Activated T-helper 2 cell treated with anti-CD3 and anti-CD28 coated beads, Interferon-gamma antibody, Interleukin-2, Interleukin-4, amounts not matched to agents 10 μg/mL and 5 μg/mL and 100 μg/mL, durations not matched to agents 14 hours and 24 hours and 36 hours (primary cell): ENCODE data around the gene TCF12. TPM values are rescaled to one million over a fixed set of nuclear protein-coding genes. Genes with fewer than 3 reads are reported as not detected.

ENCODE experiments used
- DNase-seq: peaks from one replicate; pipeline ENCODE4 v3.0.0; 2021; ENCODE audit warnings: low spot score
- H3K27ac Mint-ChIP-seq: one replicate; pipeline ENCODE4 v1.8.0; 2021; ENCODE audit warnings: mixed read lengths
- H3K27me3 Mint-ChIP-seq: one replicate; pipeline ENCODE4 v1.8.0; 2021; ENCODE audit warnings: low read depth, mixed read lengths
- H3K36me3 Mint-ChIP-seq: one replicate; pipeline ENCODE4 v1.8.0; 2021; ENCODE audit warnings: low read depth, mixed read lengths
- H3K4me1 Mint-ChIP-seq: one replicate; pipeline ENCODE4 v1.8.0; 2021; ENCODE audit warnings: low read depth, mixed read lengths
- H3K4me3 Mint-ChIP-seq: one replicate; pipeline ENCODE4 v1.8.0; 2021; ENCODE audit warnings: low read depth, mild to moderate bottlenecking, moderate library complexity, mixed read lengths
- H3K9me3 Mint-ChIP-seq: one replicate; pipeline ENCODE4 v1.8.0; 2021; ENCODE audit warnings: mixed read lengths
- intact Hi-C: fragments of 100-400 bp; cut with micrococcal nuclease; formaldehyde crosslinking; loops from one replicate; pipeline ENCODE4 v1.15.1; 2023
- total RNA-seq: library from RNA; stranded (reverse); gene quantifications from 2 replicates; pipeline ENCODE4 v1.2.3, GENCODE V29; 2022

TCF12 gene
- total RNA-seq, 1 donor from 2014 or later, result 70.7 TPM

GRCh38 chr15:57019496-57020160 is 101.2 kb downstream of the TCF12 start:
- peaks cover 6% of the 10 kb centered on the region for H3K9me3 Mint-ChIP-seq
- no peak overlapping the region for H3K27ac Mint-ChIP-seq
- peaks cover 13% of the 10 kb centered on the region for H3K36me3 Mint-ChIP-seq
- H3K27me3 Mint-ChIP-seq, result no peaks in the 10 kb centered on the region
- H3K4me3 Mint-ChIP-seq, result no peak overlapping the region
- peaks cover 12% of the 10 kb centered on the region for H3K4me1 Mint-ChIP-seq
- intact Hi-C loops, result no loop called here
- no peak for DNase-seq

GRCh38 chr15:57025264-57025926 is 107.0 kb downstream of the TCF12 start:
- Mint-ChIP-seq H3K27me3 (no peaks in the 10 kb centered on the region), H3K4me3 (no peak overlapping the region), H3K9me3 (peaks cover 6% of the 10 kb centered on the region), H3K27ac (no peak overlapping the region), H3K4me1 (peaks cover 12% of the 10 kb centered on the region), H3K36me3 (peaks cover 13% of the 10 kb centered on the region)
- intact Hi-C loops, result no loop called here
- DNase-seq, result no peak

GRCh38 chr15:57026016-57026592 is 107.7 kb downstream of the TCF12 start:
- DNase-seq, result no peak
- peaks cover 13% of the 10 kb centered on the region for H3K4me1 Mint-ChIP-seq
- peaks cover 6% of the 10 kb centered on the region for H3K9me3 Mint-ChIP-seq
- H3K27ac Mint-ChIP-seq, result no peak overlapping the region
- intact Hi-C loops, result no loop called here
- H3K27me3 Mint-ChIP-seq, result no peaks in the 10 kb centered on the region
- H3K36me3 Mint-ChIP-seq, result peaks cover 7% of the 10 kb centered on the region
- no peak overlapping the region for H3K4me3 Mint-ChIP-seq

- no peaks in the 10 kb centered on the region for H3K27me3 Mint-ChIP-seq
- peaks cover 4% of the 10 kb centered on the region for H3K9me3 Mint-ChIP-seq
- DNase-seq, result no peak
- H3K27ac Mint-ChIP-seq, result no peak overlapping the region
- H3K4me1 Mint-ChIP-seq, result peaks cover 17% of the 10 kb centered on the region
- H3K4me3 Mint-ChIP-seq, result no peak overlapping the region
- intact Hi-C loops, result no loop called here
- H3K36me3 Mint-ChIP-seq, result peaks cover 5% of the 10 kb centered on the region
Measured at GRCh38 chr15:57027596-57027995, 109.2 kb downstream of the TCF12 start.

GRCh38 chr15:57028176-57028575 is 109.7 kb downstream of the TCF12 start:
- intact Hi-C loops, result no loop called here
- Mint-ChIP-seq H3K27me3 (no peaks in the 10 kb centered on the region), H3K36me3 (no peaks in the 10 kb centered on the region), H3K4me1 (peaks cover 13% of the 10 kb centered on the region), H3K4me3 (no peak overlapping the region), H3K9me3 (no peaks in the 10 kb centered on the region), H3K27ac (no peak overlapping the region)
- DNase-seq, result no peak

- H3K9me3 Mint-ChIP-seq, result no peaks in the 10 kb centered on the region
- intact Hi-C loops, result no loop called here
- DNase-seq, result no peak
- no peaks in the 10 kb centered on the region for H3K27me3 Mint-ChIP-seq
- no peaks in the 10 kb centered on the region for H3K36me3 Mint-ChIP-seq
- H3K4me3 Mint-ChIP-seq, result no peak overlapping the region
- no peak overlapping the region for H3K27ac Mint-ChIP-seq
- H3K4me1 Mint-ChIP-seq, result peaks cover 13% of the 10 kb centered on the region
Measured at GRCh38 chr15:57030011-57030410, 111.6 kb downstream of the TCF12 start.

GRCh38 chr15:57031082-57031481 is 112.6 kb downstream of the TCF12 start:
- peaks cover 15% of the 10 kb centered on the region for H3K4me1 Mint-ChIP-seq
- no peaks in the 10 kb centered on the region for H3K27me3 Mint-ChIP-seq
- no peaks in the 10 kb centered on the region for H3K9me3 Mint-ChIP-seq
- no peak overlapping the region for H3K27ac Mint-ChIP-seq
- intact Hi-C loops, result no loop called here
- H3K4me3 Mint-ChIP-seq, result no peak overlapping the region
- H3K36me3 Mint-ChIP-seq, result no peaks in the 10 kb centered on the region
- DNase-seq, result no peak

- intact Hi-C loops, result no loop called here
- Mint-ChIP-seq H3K27ac (no peak overlapping the region), H3K4me1 (peaks cover 16% of the 10 kb centered on the region), H3K9me3 (no peaks in the 10 kb centered on the region), H3K4me3 (no peak overlapping the region), H3K27me3 (no peaks in the 10 kb centered on the region), H3K36me3 (no peaks in the 10 kb centered on the region)
- DNase-seq, result no peak
Measured at GRCh38 chr15:57031605-57032004, 113.2 kb downstream of the TCF12 start.

GRCh38 chr15:57032338-57032737 is 113.9 kb downstream of the TCF12 start:
- Mint-ChIP-seq H3K27me3 (no peaks in the 10 kb centered on the region), H3K36me3 (no peaks in the 10 kb centered on the region), H3K27ac (no peak overlapping the region), H3K4me3 (no peak overlapping the region), H3K4me1 (peaks cover 22% of the 10 kb centered on the region), H3K9me3 (no peaks in the 10 kb centered on the region)
- intact Hi-C loops, result no loop called here
- no peak for DNase-seq

- Mint-ChIP-seq H3K27ac (no peak overlapping the region), H3K27me3 (no peaks in the 10 kb centered on the region), H3K4me1 (peaks cover 27% of the 10 kb centered on the region), H3K9me3 (no peaks in the 10 kb centered on the region), H3K36me3 (no peaks in the 10 kb centered on the region), H3K4me3 (no peak overlapping the region)
- DNase-seq, result no peak
- intact Hi-C loops, result no loop called here
Measured at GRCh38 chr15:57033715-57034439, 115.4 kb downstream of the TCF12 start.

- Mint-ChIP-seq H3K9me3 (no peaks in the 10 kb centered on the region), H3K36me3 (no peaks in the 10 kb centered on the region), H3K27me3 (no peaks in the 10 kb centered on the region), H3K4me1 (peaks cover 26% of the 10 kb centered on the region), H3K27ac (no peak overlapping the region), H3K4me3 (no peak overlapping the region)
- DNase-seq, result no peak
- intact Hi-C loops, result no loop called here
Measured at GRCh38 chr15:57034613-57035012, 116.2 kb downstream of the TCF12 start.

- Mint-ChIP-seq H3K27me3 (no peaks in the 10 kb centered on the region), H3K27ac (no peak overlapping the region), H3K9me3 (no peaks in the 10 kb centered on the region), H3K4me1 (peaks cover 24% of the 10 kb centered on the region), H3K36me3 (no peaks in the 10 kb centered on the region), H3K4me3 (no peak overlapping the region)
- intact Hi-C loops, result no loop called here
- no peak for DNase-seq
Measured at GRCh38 chr15:57035664-57036063, 117.2 kb downstream of the TCF12 start.

GRCh38 chr15:57036352-57036751 is 117.9 kb downstream of the TCF12 start:
- intact Hi-C loops, result no loop called here
- no peaks in the 10 kb centered on the region for H3K27me3 Mint-ChIP-seq
- H3K36me3 Mint-ChIP-seq, result no peaks in the 10 kb centered on the region
- no peak overlapping the region for H3K4me3 Mint-ChIP-seq
- no peaks in the 10 kb centered on the region for H3K9me3 Mint-ChIP-seq
- DNase-seq, result no peak
- peaks cover 20% of the 10 kb centered on the region for H3K4me1 Mint-ChIP-seq
- H3K27ac Mint-ChIP-seq, result no peak overlapping the region
